ENCODE measurements around the gene TRIM49C.
"Not testable (repeated sequence)": the region's sequence is repeated elsewhere in the genome, so short reads cannot be mapped to it uniquely, and the experiment has no call there.

Gene TRIM49C

DNA sequence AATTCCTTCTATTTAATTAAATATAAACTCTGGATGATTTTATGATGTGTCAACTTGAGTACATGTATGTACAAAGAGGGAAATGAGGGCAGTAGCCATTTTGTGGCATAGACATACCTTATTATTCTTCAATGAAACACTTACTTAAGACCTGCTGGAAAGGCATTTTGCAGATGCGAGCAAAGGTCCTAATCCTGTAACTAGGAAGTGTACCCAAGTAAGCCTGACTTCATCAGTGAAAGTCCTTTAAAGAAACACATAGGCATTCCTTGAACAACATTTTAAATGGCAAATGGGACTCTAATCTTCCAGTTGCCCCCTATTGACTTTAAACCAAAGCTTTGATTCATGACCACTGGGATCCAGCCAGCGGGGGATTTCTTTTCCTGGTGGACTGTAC, at the start of gene TRIM49C:
Gene TRIM49C (plus strand): TSS at position 301 of the 400 bp plus-strand sequence. CDS start 4,106 bp downstream, outside the sequence.
- not testable (repeated sequence) for H3K4me3 Mint-ChIP-seq; H3K27ac Mint-ChIP-seq; H3K36me3 Mint-ChIP-seq (ENCODE audit: low read depth); H3K27me3 Mint-ChIP-seq (ENCODE audit: low read depth); H3K4me1 Mint-ChIP-seq (ENCODE audit: low read depth); H3K9me3 Mint-ChIP-seq

- H3K4me3 Mint-ChIP-seq; H3K27ac Mint-ChIP-seq; H3K4me1 Mint-ChIP-seq (ENCODE audit: low read depth); H3K9me3 Mint-ChIP-seq; H3K36me3 Mint-ChIP-seq (ENCODE audit: low read depth); H3K27me3 Mint-ChIP-seq (ENCODE audit: low read depth): not testable (repeated sequence)
Observed at GRCh38 chr11:90024184-90024583, 6.7 kb upstream of the TRIM49C start.

DNA sequence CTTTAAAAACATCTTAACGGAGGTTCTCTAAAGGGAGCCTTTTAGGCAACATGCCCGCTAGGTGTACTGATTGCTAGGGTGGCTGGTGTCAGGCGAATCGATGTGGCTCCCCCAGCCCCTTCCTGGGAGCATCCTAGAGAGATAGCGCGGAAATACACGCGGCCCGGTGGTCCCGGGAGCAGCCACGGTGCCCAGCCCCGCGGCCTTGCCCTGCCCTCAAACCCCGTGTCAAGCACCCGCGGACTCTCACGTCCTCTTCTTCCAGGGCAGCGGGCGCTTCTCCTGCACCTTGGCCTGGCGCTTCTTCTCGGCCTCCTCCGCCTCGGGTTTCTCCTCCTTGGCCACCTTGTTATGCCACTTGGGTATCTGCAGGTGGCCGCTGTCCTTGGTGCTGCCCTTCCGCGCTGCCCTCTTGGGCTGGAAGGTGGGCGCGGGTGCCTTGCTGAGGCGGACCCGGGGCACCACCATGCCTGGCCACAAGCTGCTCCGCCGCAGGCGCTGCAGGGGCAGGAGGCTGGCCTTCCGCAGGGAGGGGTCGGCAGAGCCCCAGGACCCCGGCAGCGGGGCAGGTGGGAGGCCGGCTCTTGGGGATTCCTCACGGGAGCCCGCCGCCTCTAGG, 20.8 kb downstream of the TRIM49C start:
- H3K27ac Mint-ChIP-seq; H3K36me3 Mint-ChIP-seq (ENCODE audit: low read depth); H3K4me1 Mint-ChIP-seq (ENCODE audit: low read depth); H3K9me3 Mint-ChIP-seq; H3K27me3 Mint-ChIP-seq (ENCODE audit: low read depth); H3K4me3 Mint-ChIP-seq: not testable (repeated sequence)

- not testable (repeated sequence) for H3K36me3 Mint-ChIP-seq (ENCODE audit: low read depth); H3K9me3 Mint-ChIP-seq; H3K27ac Mint-ChIP-seq; H3K4me1 Mint-ChIP-seq (ENCODE audit: low read depth); H3K4me3 Mint-ChIP-seq; H3K27me3 Mint-ChIP-seq (ENCODE audit: low read depth)
Observed at GRCh38 chr11:90052311-90052710, 21.4 kb downstream of the TRIM49C start.

DNA sequence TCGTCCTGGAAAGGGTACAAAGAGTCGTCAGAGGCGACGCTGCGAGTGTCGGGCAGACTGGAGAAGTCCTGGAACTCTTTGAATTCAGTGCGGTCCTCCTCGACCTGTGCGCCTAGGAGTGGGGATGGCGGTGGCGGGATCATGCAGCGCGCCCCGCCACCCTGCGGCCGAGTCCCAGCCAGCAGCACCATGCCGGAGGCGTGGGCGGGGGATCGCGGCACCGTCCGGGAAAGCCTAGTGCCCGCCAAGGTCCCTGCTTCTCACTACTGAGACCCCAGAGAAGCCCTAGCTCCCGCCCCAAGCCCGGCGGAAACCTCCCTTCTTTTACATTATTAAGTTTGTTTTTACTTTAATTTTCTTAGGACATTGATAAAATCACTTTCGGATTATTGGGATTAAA, 22.6 kb downstream of the TRIM49C start:
- H3K9me3 Mint-ChIP-seq; H3K4me3 Mint-ChIP-seq; H3K36me3 Mint-ChIP-seq (ENCODE audit: low read depth); H3K27me3 Mint-ChIP-seq (ENCODE audit: low read depth); H3K27ac Mint-ChIP-seq; H3K4me1 Mint-ChIP-seq (ENCODE audit: low read depth): not testable (repeated sequence)

GRCh38 chr11:90085650-90086049, 54.7 kb downstream of the TRIM49C start, which contains the start of gene UBTFL1:
Gene UBTFL1, plus strand, starts transcription at chr11:90085950. Its CDS starts 0 bp downstream, at chr11:90085950.
- not testable (repeated sequence) for H3K4me3 Mint-ChIP-seq; H3K27ac Mint-ChIP-seq; H3K27me3 Mint-ChIP-seq (ENCODE audit: low read depth); H3K4me1 Mint-ChIP-seq (ENCODE audit: low read depth); H3K9me3 Mint-ChIP-seq; H3K36me3 Mint-ChIP-seq (ENCODE audit: low read depth)

- not testable (repeated sequence) for H3K36me3 Mint-ChIP-seq (ENCODE audit: low read depth); H3K9me3 Mint-ChIP-seq; H3K27me3 Mint-ChIP-seq (ENCODE audit: low read depth); H3K27ac Mint-ChIP-seq; H3K4me3 Mint-ChIP-seq; H3K4me1 Mint-ChIP-seq (ENCODE audit: low read depth)
Observed at GRCh38 chr11:90088731-90089130, 57.8 kb downstream of the TRIM49C start.
